Activated naive CD4-positive, alpha-beta T cell treated with anti-CD3 and anti-CD28 coated beads, Interleukin-2, amount 50 U/mL, for 72 hours (primary cell): Measurements from ENCODE around the gene NME1. TPM values are rescaled to one million over a fixed set of nuclear protein-coding genes. Genes with fewer than 3 reads are reported as not detected.
"Not testable (repeated sequence)": the region's sequence is repeated elsewhere in the genome, so short reads cannot be mapped to it uniquely, and the experiment has no call there.

Experiments
- ATAC-seq, 2 donors: fragments of 150-1000 bp; cut with Tn5 transposase; 2 replicates each; pipeline ENCODE4 v1.10.0; 2021; ENCODE audit warnings: mild to moderate bottlenecking in 2 of 2, moderate library complexity in 2 of 2
- DNase-seq, 2 donors: peaks; one replicate each; pipeline ENCODE4 v3.0.0; 2021 to 2022; ENCODE audit warnings: low spot score in 2 of 2
- H3K27ac Mint-ChIP-seq, 2 donors: one replicate each; pipeline ENCODE4 v1.8.0; 2022; ENCODE audit warnings: mild to moderate bottlenecking in 2 of 2, mixed read lengths in 2 of 2
- H3K36me3 Mint-ChIP-seq, 2 donors: one replicate each; pipeline ENCODE4 v1.8.0; 2022; ENCODE audit warnings: mixed read lengths in 2 of 2
- H3K9me3 Mint-ChIP-seq, 2 donors: one replicate each; pipeline ENCODE4 v1.8.0; 2022; ENCODE audit warnings: mixed read lengths in 2 of 2
- total RNA-seq, 2 donors: library from RNA; stranded (reverse); gene quantifications; one replicate each; pipeline ENCODE4 v1.2.3, GENCODE V29; 2022

NME1 gene
- total RNA-seq, 2 donors from 2014 or later = 100 to 282 TPM

GRCh38 chr17:51166987-51167931, 13.9 kb downstream of the NME1 start:
- no peaks in the 10 kb centered on the region for H3K9me3 Mint-ChIP-seq
- peak; percentile 79 to 84 for DNase-seq
- peaks cover 21 to 39% of the 10 kb centered on the region in 2 donors for H3K36me3 Mint-ChIP-seq
- H3K27ac Mint-ChIP-seq = peak overlapping the region; percentile 90 to 92
- ATAC-seq = peak; percentile 62 to 68

- Mint-ChIP-seq H3K9me3 (no peaks in the 10 kb centered on the region), H3K36me3 (peaks cover 21 to 39% of the 10 kb centered on the region in 2 donors), H3K27ac (peak overlapping the region in 1 of 2 donors; percentile 63)
- DNase-seq (no peak), ATAC-seq (no peak)
Measured at GRCh38 chr17:51169340-51169739, 16.0 kb downstream of the NME1 start.

- peaks cover 21 to 33% of the 10 kb centered on the region in 2 donors for H3K36me3 Mint-ChIP-seq
Measured at GRCh38 chr17:51170736-51171135, 17.4 kb downstream of the NME1 start.

GRCh38 chr17:51172030-51172429, 18.7 kb downstream of the NME1 start:
- H3K36me3 Mint-ChIP-seq = peaks cover 18 to 29% of the 10 kb centered on the region in 2 donors
- not testable (repeated sequence) for ATAC-seq, H3K9me3 Mint-ChIP-seq, DNase-seq, H3K27ac Mint-ChIP-seq

More at GRCh38 chr17:51170736-51171135, 17.4 kb downstream of the NME1 start:
- DNase-seq (no peak), ATAC-seq (no peak)
- H3K27ac Mint-ChIP-seq = no peak overlapping the region
- H3K9me3 Mint-ChIP-seq = no peaks in the 10 kb centered on the region

- no peak for DNase-seq
- ATAC-seq = no peak
- Mint-ChIP-seq H3K9me3 (no peaks in the 10 kb centered on the region), H3K36me3 (peaks cover 0 to 5% of the 10 kb centered on the region in 2 donors), H3K27ac (no peak overlapping the region)
Measured at GRCh38 chr17:51180486-51180885, 27.1 kb downstream of the NME1 start.

GRCh38 chr17:51184124-51184523, 30.8 kb downstream of the NME1 start:
- Mint-ChIP-seq H3K36me3 (peaks cover 0 to 5% of the 10 kb centered on the region in 2 donors), H3K27ac (peak overlapping the region in 1 of 2 donors; percentile 4), H3K9me3 (no peaks in the 10 kb centered on the region)
- no peak for ATAC-seq
- DNase-seq = no peak

- H3K9me3 Mint-ChIP-seq = no peaks in the 10 kb centered on the region
- peaks cover 0 to 5% of the 10 kb centered on the region in 2 donors for H3K36me3 Mint-ChIP-seq
- no peak for ATAC-seq
- peak overlapping the region; percentile 65 to 84 for H3K27ac Mint-ChIP-seq
- DNase-seq = no peak
Measured at GRCh38 chr17:51185763-51186332, 32.5 kb downstream of the NME1 start.

GRCh38 chr17:51188271-51188833, 35.0 kb downstream of the NME1 start:
- Mint-ChIP-seq H3K36me3 (peaks cover 0 to 6% of the 10 kb centered on the region in 2 donors), H3K27ac (peak overlapping the region in 1 of 2 donors; percentile 73), H3K9me3 (no peaks in the 10 kb centered on the region)
- DNase-seq = no peak
- no peak for ATAC-seq

GRCh38 chr17:51189162-51189561, 35.8 kb downstream of the NME1 start:
- Mint-ChIP-seq H3K9me3 (no peaks in the 10 kb centered on the region), H3K36me3 (peaks cover 0 to 6% of the 10 kb centered on the region in 2 donors), H3K27ac (peak overlapping the region in 1 of 2 donors; percentile 23)
- ATAC-seq = no peak
- no peak for DNase-seq

- no peaks in the 10 kb centered on the region for H3K9me3 Mint-ChIP-seq
- DNase-seq (no peak), ATAC-seq (no peak)
- peaks cover 0 to 6% of the 10 kb centered on the region in 2 donors for H3K36me3 Mint-ChIP-seq
- peak overlapping the region in 1 of 2 donors; percentile 23 for H3K27ac Mint-ChIP-seq
Measured at GRCh38 chr17:51189628-51190027, 36.3 kb downstream of the NME1 start.

GRCh38 chr17:51191895-51192294, 38.5 kb downstream of the NME1 start:
- Mint-ChIP-seq H3K9me3 (no peaks in the 10 kb centered on the region), H3K36me3 (peaks cover 0 to 6% of the 10 kb centered on the region in 2 donors), H3K27ac (no peak overlapping the region)
- no peak for ATAC-seq
- DNase-seq = no peak

- H3K36me3 Mint-ChIP-seq = peaks cover 0 to 14% of the 10 kb centered on the region in 2 donors
- no peak for DNase-seq
- no peaks in the 10 kb centered on the region for H3K9me3 Mint-ChIP-seq
- peak overlapping the region; percentile 1 to 31 for H3K27ac Mint-ChIP-seq
- no peak for ATAC-seq
Measured at GRCh38 chr17:51197754-51198153, 44.4 kb downstream of the NME1 start.

GRCh38 chr17:51200295-51200694, 46.9 kb downstream of the NME1 start:
- DNase-seq (no peak), ATAC-seq (no peak)
- Mint-ChIP-seq H3K36me3 (peaks cover 0 to 11% of the 10 kb centered on the region in 2 donors), H3K27ac (peak overlapping the region in 1 of 2 donors; percentile 22), H3K9me3 (no peaks in the 10 kb centered on the region)

- peak overlapping the region in 1 of 2 donors; percentile 92 for H3K27ac Mint-ChIP-seq
- peaks cover 0 to 11% of the 10 kb centered on the region in 2 donors for H3K36me3 Mint-ChIP-seq
- DNase-seq (no peak), ATAC-seq (no peak)
- H3K9me3 Mint-ChIP-seq = no peaks in the 10 kb centered on the region
Measured at GRCh38 chr17:51200846-51201245, 47.5 kb downstream of the NME1 start.

- Mint-ChIP-seq H3K27ac (no peak overlapping the region), H3K36me3 (no peaks in the 10 kb centered on the region), H3K9me3 (no peaks in the 10 kb centered on the region)
- ATAC-seq (no peak), DNase-seq (no peak)
Measured at GRCh38 chr17:51203838-51204237, 50.5 kb downstream of the NME1 start.
